Measurements from ENCODE around the gene TASL.

DNA sequence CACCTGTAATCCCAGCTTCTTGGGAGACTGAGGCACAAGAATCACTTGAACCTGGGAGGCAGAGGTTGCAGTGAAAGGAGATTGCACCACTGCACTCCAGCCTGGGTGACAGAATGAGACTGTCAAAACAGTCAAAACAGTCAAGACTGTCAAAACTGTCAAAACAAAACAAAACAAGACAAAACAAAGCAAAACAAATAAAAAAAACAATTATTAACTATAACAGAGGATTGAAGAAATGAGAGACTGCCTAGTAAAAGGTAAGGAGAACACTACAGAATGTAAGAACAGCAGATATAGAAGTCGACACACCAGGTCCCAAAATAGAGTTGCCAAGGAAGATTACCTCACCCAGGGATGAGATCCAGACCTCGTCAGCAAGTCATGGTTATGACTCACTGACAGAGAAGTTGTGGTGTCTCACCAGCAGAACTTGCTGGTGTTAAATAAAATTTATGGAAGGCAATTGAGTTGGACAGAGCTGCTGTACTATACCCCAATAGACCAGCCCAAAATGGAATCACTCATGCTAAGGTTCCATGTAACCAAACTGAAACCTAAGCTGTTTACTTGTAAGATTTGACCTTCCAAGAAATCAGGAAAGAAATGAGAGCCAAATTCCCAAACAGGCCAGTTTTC, 43.5 kb upstream of the TASL start:
- TF ChIP-seq CTCF (conservative IDR thresholded peaks at IDR 0.05; ENCODE audit: low read length) (no peak), EZH2phosphoT487 (IDR thresholded peaks at IDR 0.05; ENCODE audit: borderline replicate concordance) (no peak)
